HG02610 (cell line): ENCODE results near the gene LSP1.

Experiments used
- ATAC-seq: cut with Tn5 transposase; IDR thresholded peaks from one replicate; pipeline ENCODE4 v1.9.1; 2021; ENCODE audit warnings: mild to moderate bottlenecking, moderate library complexity; ENCODE audit not compliant: unreplicated experiment

Gene LSP1

DNA sequence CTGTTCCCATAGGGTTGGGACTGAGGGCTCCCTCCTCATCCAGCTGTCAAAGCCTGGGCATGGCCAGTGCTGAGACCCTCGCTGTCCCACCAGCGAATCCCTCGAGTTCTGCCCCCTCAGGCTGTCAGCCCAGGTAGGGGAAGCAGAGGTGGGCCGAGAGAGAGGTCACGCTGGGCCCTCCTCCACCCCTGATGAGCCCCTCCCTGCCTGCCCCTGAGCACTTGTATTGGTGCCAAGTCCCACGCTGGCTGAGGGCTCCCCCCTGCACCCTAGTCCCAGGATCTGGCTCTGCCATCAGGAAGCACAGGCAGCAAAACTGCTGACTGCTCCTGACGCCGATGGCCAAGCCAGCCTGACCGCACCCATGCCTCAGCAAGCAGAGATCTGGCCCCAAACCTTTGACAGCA, 35.5 kb downstream of the LSP1 start:
- no peak for ATAC-seq

DNA sequence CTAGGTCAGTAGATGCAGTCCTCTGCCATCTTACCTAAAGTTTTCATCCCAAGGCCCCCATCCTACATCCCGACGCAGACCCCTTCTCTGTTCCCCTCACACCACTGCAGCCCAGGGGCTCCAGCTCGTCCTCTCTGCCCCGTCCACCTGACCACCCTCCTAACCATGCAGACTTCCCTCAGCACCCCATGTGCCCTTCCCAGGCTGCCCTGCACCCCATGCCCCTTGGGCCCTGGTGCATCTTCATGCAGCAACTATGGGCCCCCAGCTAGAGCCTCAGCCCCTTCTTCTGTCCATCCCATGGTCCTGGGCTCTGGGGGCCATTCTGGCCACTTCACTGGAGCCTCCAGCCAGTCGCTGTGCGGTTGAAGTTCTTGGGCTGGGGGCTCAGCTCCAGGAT, 35.9 kb downstream of the LSP1 start:
- ATAC-seq = no peak

GRCh38 chr11:1889224-1889930, 36.5 kb downstream of the LSP1 start:
- no peak for ATAC-seq

GRCh38 chr11:1889941-1890855, 37.3 kb downstream of the LSP1 start:
- no peak for ATAC-seq

GRCh38 chr11:1890856-1891830, 38.3 kb downstream of the LSP1 start:
- no peak for ATAC-seq

DNA sequence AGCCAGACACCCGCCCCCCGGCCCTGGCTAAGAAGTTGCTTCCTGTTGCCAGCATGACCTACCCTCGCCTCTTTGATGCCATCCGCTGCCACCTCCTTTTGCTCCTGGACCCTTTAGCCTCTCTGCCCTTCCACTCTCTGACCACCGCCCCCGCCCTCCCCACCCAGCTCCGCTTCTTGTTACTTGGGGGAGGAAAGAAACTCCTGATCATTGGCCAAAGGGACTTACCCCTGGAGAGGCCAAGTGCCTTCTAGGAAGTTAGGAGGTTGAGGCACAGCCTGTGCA, 38.9 kb downstream of the LSP1 start, which contains the start of gene PRR33:
Gene PRR33 (minus strand): TSS at position 65 of the 285 bp plus-strand sequence. CDS start 1,311 bp downstream, outside the sequence.
- no peak for ATAC-seq

GRCh38 chr11:1892116-1892515, 39.2 kb downstream of the LSP1 start:
- ATAC-seq = no peak

DNA sequence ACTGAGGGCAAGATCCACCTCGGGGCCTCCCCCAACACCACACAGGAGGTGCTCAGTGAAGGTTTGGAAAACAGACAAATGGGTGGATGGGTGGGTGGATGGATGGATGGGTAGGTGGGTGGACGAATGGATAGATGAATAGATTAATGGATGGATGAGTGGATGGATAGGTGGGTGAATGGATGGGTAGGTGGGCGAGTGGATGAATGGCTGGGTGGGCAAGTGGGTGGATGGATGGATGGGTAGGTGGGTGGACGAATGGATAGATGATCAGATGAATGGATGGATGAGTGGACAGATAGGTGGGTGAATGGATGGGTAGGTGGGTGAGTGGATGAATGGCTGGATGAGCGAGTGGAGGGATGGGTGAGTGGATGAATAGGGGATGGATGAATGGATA, 39.7 kb downstream of the LSP1 start:
- ATAC-seq = no peak

DNA sequence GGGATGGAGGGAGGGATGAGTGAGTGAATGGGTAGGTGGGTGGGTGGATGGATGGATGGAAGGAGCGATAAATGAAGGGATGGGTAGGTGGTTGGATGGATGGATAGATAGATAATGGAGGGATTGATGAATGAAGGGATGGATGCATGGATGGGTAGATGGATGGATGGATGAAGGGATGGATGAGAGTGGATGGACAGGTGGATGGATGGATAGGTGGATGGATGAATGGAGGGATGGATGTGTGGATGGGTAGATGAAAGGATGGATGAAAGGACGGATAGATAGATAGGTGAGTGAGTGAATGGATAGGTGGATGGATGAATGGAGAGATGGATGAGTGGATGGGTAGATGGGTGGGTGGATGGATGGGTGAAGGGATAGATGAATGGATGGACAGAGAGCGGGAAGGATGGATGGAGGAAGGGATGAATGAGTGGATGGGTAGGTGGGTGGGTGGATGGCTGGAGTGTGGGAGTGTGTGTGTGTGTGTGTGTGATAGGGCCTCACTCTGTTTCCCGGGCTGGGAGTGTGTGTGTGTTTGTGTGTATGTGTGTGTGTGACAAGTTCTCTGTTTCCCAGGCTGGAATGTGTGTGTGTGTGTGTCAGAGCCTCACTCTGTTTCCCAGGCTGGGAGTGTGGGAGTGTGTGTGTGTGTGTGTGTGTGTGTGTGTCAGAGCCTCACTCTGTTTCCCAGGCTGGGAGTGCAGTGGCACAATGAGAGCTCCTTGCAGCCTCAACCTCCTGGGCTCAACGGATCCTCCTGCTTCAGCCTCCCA, 40.9 kb downstream of the LSP1 start:
- no peak for ATAC-seq

DNA sequence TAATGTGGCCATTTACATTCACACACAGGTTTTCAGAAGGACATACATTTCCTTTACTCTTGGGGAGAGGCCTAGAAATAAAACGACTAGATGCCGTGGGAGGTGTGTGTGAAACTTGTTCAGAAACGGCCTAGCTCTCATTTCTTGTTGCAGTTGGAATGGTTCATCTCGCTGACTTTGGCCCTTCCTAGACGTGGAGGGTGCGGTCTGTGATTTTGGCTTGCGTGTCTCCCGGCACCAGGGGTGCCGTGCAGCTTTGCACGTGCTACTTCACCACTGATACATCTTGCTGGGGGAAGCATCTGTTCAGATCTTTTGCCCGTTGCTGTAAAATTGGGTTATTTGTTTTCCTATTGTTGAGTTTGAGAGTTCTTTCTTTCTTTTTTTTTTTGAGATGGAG, 41.9 kb downstream of the LSP1 start:
- no peak for ATAC-seq

DNA sequence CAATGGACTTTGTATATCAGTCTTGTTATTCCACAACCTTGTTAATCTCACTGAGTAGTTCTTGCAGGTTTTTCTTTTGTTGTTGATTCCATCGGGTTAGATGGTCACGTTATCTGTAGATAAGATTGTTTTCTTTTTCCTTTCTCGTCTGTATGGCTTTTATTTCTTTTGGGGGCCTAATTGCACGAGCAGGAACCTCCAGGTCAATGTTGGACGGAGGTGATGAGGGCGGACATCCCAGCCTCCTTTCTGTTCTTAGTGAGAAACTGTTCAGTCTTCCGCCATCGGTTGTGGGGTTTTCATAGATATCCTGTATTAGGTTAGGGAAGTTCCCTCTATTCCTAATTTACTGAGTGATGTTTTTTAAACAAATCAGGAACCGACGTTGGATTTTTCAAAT, 43.6 kb downstream of the LSP1 start:
- no peak for ATAC-seq

GRCh38 chr11:1896923-1897322, 44.0 kb downstream of the LSP1 start:
- ATAC-seq = no peak

- ATAC-seq = no peak
These were observed 46.2 kb downstream of the LSP1 start for GRCh38 chr11:1899090-1899489.

DNA sequence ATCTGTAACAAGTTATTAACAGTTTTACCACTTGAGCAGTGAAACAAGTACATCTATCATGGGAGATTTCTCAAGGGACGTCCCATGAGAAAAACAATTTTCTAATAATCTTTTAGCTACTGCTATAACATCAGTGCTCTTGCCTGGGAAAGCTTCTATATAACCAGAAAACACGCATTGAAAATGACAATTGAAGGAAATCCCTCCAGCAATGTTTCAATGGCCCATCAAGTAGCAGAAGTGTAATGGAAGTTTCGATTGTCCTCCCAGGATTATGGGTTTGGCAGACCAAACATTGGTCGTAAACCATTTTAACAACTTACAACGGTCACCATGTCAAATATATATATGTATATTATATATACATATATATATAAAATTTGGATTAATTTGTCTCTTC, 46.8 kb downstream of the LSP1 start:
- no peak for ATAC-seq

- ATAC-seq = no peak
These were observed 53.3 kb downstream of the LSP1 start for GRCh38 chr11:1906181-1906580.

GRCh38 chr11:1906611-1907423, 53.9 kb downstream of the LSP1 start:
- ATAC-seq = no peak

DNA sequence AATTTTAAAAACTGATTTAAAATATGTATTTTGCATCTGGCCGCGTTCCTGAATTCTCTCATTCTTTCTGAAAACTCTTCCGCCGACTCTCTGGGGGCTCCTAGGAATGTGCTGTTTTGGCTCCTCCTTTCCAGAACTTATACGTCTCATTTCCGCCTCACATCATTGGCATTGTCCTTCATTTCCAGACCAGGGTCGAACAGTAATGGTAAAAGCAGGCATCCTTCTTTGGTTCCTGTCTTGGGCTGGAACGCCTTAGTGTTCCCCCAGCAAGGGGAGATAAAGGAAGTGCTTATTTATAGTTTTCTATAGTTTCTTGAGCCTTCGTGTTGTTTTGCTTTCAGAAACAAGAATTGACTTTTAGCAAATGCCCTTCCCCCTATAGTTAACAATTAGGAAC, 55.7 kb downstream of the LSP1 start:
- ATAC-seq = no peak

DNA sequence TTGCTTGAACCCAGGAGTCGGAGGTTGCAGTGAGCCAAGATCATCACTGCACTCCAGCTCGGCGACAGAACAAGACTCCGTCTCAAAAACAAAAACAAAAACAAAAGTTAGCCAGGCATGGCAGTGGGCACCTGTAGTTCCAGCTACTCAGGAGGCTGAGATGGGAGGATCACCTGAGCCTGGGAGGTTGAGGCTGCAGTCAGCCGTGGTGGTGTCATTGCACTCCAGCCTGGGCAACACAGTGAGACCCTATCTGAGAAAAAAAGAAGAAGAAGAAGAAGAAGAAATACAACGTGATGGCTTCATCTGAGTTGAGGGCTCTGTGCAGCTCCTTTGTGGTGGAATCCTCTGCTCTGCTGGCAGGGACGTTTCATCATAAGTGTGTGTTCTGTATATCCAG, 56.6 kb downstream of the LSP1 start:
- no peak for ATAC-seq

- no peak for ATAC-seq
These were observed 59.5 kb downstream of the LSP1 start for GRCh38 chr11:1912289-1912878.
